Stimulated activated CD4-positive, alpha-beta T cell treated with anti-CD3 and anti-CD28 coated beads, Interleukin-4, amount 100 ng/mL, for 4 hours (primary cell): ENCODE data around the gene CPA5.

Experiments used
- DNase-seq, 2 experiments: peaks; one replicate each; pipeline ENCODE4 v3.0.0-alpha.2; 2020

The CPA5 gene

GRCh38 chr7:130333832-130334231 lies 10.8 kb upstream of the CPA5 start:
- no peak for DNase-seq

GRCh38 chr7:130334274-130334673 lies 10.3 kb upstream of the CPA5 start:
- DNase-seq = no peak

- DNase-seq = no peak
Observed at GRCh38 chr7:130337410-130337971, 7.1 kb upstream of the CPA5 start.

GRCh38 chr7:130338233-130338632 lies 6.4 kb upstream of the CPA5 start:
- DNase-seq = no peak

GRCh38 chr7:130341882-130342281 lies 2.7 kb upstream of the CPA5 start:
- DNase-seq = no peak

GRCh38 chr7:130342701-130343380 lies 1.8 kb upstream of the CPA5 start:
- no peak for DNase-seq

GRCh38 chr7:130345136-130345535 lies 520 bp downstream of the CPA5 start:
- DNase-seq = no peak

GRCh38 chr7:130345725-130346124 lies 1.1 kb downstream of the CPA5 start:
- no peak for DNase-seq

GRCh38 chr7:130346177-130346905 lies 1.7 kb downstream of the CPA5 start:
- DNase-seq = no peak

GRCh38 chr7:130346941-130347340 lies 2.3 kb downstream of the CPA5 start:
- DNase-seq = no peak

- DNase-seq = no peak
Observed at GRCh38 chr7:130349911-130350782, 5.5 kb downstream of the CPA5 start.

- DNase-seq = no peak
Observed at GRCh38 chr7:130350945-130351790, 6.6 kb downstream of the CPA5 start.

GRCh38 chr7:130351791-130352090 lies 7.1 kb downstream of the CPA5 start:
- no peak for DNase-seq

- DNase-seq = no peak
Observed at GRCh38 chr7:130352194-130353074, 7.8 kb downstream of the CPA5 start.

GRCh38 chr7:130353196-130353595 lies 8.6 kb downstream of the CPA5 start:
- DNase-seq = no peak

GRCh38 chr7:130356121-130356875 lies 11.7 kb downstream of the CPA5 start:
- no peak for DNase-seq

GRCh38 chr7:130356876-130357611 lies 12.4 kb downstream of the CPA5 start:
- no peak for DNase-seq

GRCh38 chr7:130358471-130358870 lies 13.9 kb downstream of the CPA5 start:
- no peak for DNase-seq

GRCh38 chr7:130359276-130359857 lies 14.8 kb downstream of the CPA5 start:
- DNase-seq = no peak

GRCh38 chr7:130360518-130360917 lies 15.9 kb downstream of the CPA5 start:
- no peak for DNase-seq
